Liver (tissue), 9 donors: Measurements from ENCODE around the gene MS4A4E. TPM values are rescaled to one million over a fixed set of nuclear protein-coding genes. Genes with fewer than 3 reads are reported as not detected.

Experiments used
- DNase-seq: peaks from one replicate; pipeline ENCODE4 v3.0.0-alpha.2; 2017; ENCODE audit warnings: low spot score
- H3K27ac ChIP-seq, 2 donors: one replicate each; pipeline ENCODE4 v1.7.0; 2013; ENCODE audit warnings: inconsistent platforms in 2 of 2, low read length in 2 of 2, control low read depth in 1 of 2, low read depth in 1 of 2, mild to moderate bottlenecking in 1 of 2
- H3K27me3 ChIP-seq, 4 donors: one replicate each; pipeline versions ENCODE4 v1.6.1 to v1.7.0; 2013; ENCODE audit warnings: low read length in 3 of 4, inconsistent platforms in 1 of 4, mild to moderate bottlenecking in 1 of 4, moderate library complexity in 1 of 4; ENCODE audit not compliant: control insufficient read depth in 4 of 4, insufficient read depth in 4 of 4
- H3K36me3 ChIP-seq, 4 donors: one replicate each; pipeline versions ENCODE4 v1.6.1 to v1.7.0; 2013; ENCODE audit warnings: low read length in 3 of 4, mild to moderate bottlenecking in 3 of 4, low read depth in 1 of 4, moderate library complexity in 1 of 4; ENCODE audit not compliant: control insufficient read depth in 4 of 4, insufficient read depth in 3 of 4
- H3K4me1 ChIP-seq, 4 donors: one replicate each; pipeline versions ENCODE4 v1.6.1 to v1.7.0; 2013; ENCODE audit warnings: low read length in 3 of 4, mild to moderate bottlenecking in 3 of 4, moderate library complexity in 1 of 4; ENCODE audit not compliant: control insufficient read depth in 4 of 4, insufficient read depth in 4 of 4
- H3K4me3 ChIP-seq, 3 donors: one replicate each; pipeline versions ENCODE4 v1.6.1 to v1.7.0; 2013; ENCODE audit warnings: low read length in 3 of 3, control low read depth in 1 of 3, low read depth in 1 of 3, mild to moderate bottlenecking in 1 of 3
- H3K9ac ChIP-seq, 2 donors: one replicate each; pipeline ENCODE4 v1.7.0; 2013; ENCODE audit warnings: low read length in 2 of 2, mild to moderate bottlenecking in 2 of 2, moderate library complexity in 2 of 2, control low read depth in 1 of 2, low read depth in 1 of 2
- H3K9me3 ChIP-seq, 4 donors: one replicate each; pipeline versions ENCODE4 v1.6.1 to v1.7.0; 2013; ENCODE audit warnings: low read length in 3 of 4; ENCODE audit not compliant: control insufficient read depth in 4 of 4
- EGR1 ChIP-seq, 2 donors: IDR thresholded peaks; 2 replicates each; pipeline ENCODE4 v1.6.1; 2016 to 2018; ENCODE audit warnings: antibody characterized with exemption in 2 of 2, low read depth in 2 of 2
- FOXA1 ChIP-seq: IDR thresholded peaks from 2 replicates; pipeline ENCODE4 v1.6.1; 2016; ENCODE audit warnings: antibody characterized with exemption
- FOXA2 ChIP-seq: IDR thresholded peaks from 2 replicates; pipeline ENCODE4 v1.6.1; 2016; ENCODE audit warnings: antibody characterized with exemption
- GABPA ChIP-seq, 2 donors: IDR thresholded peaks in 1 of 2; conservative IDR thresholded peaks in 1 of 2; 2 replicates each; pipeline ENCODE4 v1.6.1; 2016; ENCODE audit warnings: antibody characterized with exemption in 2 of 2, mild to moderate bottlenecking in 1 of 2, moderate library complexity in 1 of 2
- HNF4G ChIP-seq: IDR thresholded peaks from 2 replicates; pipeline ENCODE4 v1.6.1; 2016; ENCODE audit warnings: antibody characterized with exemption
- NR2F2 ChIP-seq: IDR thresholded peaks from 2 replicates; pipeline ENCODE4 v1.6.1; 2016; ENCODE audit warnings: antibody characterized with exemption
- RAD21 ChIP-seq, 2 donors: IDR thresholded peaks; 2 replicates each; pipeline ENCODE4 v1.6.1; 2016; ENCODE audit warnings: antibody characterized with exemption in 2 of 2, mild to moderate bottlenecking in 2 of 2
- RXRA ChIP-seq, 2 donors: IDR thresholded peaks; 2 replicates each; pipeline ENCODE4 v1.6.1; 2017 to 2018; ENCODE audit warnings: antibody characterized with exemption in 2 of 2, mild to moderate bottlenecking in 1 of 2
- SP1 ChIP-seq: IDR thresholded peaks from 2 replicates; pipeline ENCODE4 v1.6.1; 2018; ENCODE audit warnings: antibody characterized with exemption, mild to moderate bottlenecking
- YY1 ChIP-seq: IDR thresholded peaks from 2 replicates; pipeline ENCODE4 v1.6.1; 2016; ENCODE audit warnings: antibody characterized with exemption, mild to moderate bottlenecking
- WGBS: extraction: QIAGEN DNeasy Blood & Tissue Kit; methylation state at CpG from one replicate; pipeline ENCODE4 v1.1.7; 2013; 5-methylcytosine and 5-hydroxymethylcytosine counted together
- polyA plus RNA-seq, 2 donors: library from polyadenylated mRNA; stranded (reverse) in 1 of 2; unstranded in 1 of 2; fragments of 200-250 nt in 1 of 2; fragments of >200 nt in 1 of 2; fragmentation: Nextera tagmentation in 1 of 2; extraction: Ambion mirVana in 1 of 2; gene quantifications; one replicate each; pipeline versions ENCODE4 v1.2.1 to v1.2.3, GENCODE V29; 2013 to 2015
- total RNA-seq, 2 donors: library from RNA; depleted of rRNA; stranded (reverse); fragments of >200 nt; gene quantifications; one replicate each; pipeline ENCODE4 v1.2.3, GENCODE V29; 2014
- TF ChIP-seq, protein P1 (sequence below): fragments of 150-350 bp; IDR thresholded peaks from 2 replicates; pipeline ENCODE4 v1.5.1; 2017; ENCODE audit warnings: improper control_type of control experiment, low read depth, low read length; ENCODE audit not compliant: missing input control
- TF ChIP-seq, protein P2 (sequence below): IDR thresholded peaks from 2 replicates; pipeline ENCODE4 v1.6.1; 2016; ENCODE audit warnings: antibody characterized with exemption, mild to moderate bottlenecking
- donor health status: healthy.
- donor health status: healthy.
- donor health status: healthy.
- donor health status: healthy.
- donor health status: healthy.

The MS4A4E gene
- total and polyA plus RNA-seq, 4 donors, result 0.23 to 2.1 (median 0.78) TPM

DNA sequence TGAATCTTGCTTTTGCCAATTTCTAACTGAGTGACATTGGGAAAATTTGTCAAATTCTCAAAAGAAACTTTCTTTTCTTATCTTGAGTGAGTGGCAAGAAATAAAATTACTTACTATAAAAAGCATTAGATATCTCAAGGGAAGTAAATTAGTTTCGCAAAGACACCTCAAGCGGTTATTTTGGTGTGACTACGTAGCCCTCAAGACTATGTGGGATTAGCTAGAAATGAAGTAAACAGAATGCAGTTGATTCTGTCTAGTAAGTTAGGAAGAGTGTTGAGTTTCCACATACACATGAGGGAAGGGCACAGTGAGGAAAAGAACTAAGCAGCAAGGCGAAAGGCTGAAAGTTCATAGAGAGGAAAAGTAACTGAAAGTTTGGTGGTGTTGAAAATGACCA is 31.7 kb downstream of the MS4A4E start (continued):
- TF ChIP-seq, protein P1, sequence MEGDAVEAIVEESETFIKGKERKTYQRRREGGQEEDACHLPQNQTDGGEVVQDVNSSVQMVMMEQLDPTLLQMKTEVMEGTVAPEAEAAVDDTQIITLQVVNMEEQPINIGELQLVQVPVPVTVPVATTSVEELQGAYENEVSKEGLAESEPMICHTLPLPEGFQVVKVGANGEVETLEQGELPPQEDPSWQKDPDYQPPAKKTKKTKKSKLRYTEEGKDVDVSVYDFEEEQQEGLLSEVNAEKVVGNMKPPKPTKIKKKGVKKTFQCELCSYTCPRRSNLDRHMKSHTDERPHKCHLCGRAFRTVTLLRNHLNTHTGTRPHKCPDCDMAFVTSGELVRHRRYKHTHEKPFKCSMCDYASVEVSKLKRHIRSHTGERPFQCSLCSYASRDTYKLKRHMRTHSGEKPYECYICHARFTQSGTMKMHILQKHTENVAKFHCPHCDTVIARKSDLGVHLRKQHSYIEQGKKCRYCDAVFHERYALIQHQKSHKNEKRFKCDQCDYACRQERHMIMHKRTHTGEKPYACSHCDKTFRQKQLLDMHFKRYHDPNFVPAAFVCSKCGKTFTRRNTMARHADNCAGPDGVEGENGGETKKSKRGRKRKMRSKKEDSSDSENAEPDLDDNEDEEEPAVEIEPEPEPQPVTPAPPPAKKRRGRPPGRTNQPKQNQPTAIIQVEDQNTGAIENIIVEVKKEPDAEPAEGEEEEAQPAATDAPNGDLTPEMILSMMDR, result no peak
- no peak for TF ChIP-seq RAD21 (IDR thresholded peaks at IDR 0.05)

DNA sequence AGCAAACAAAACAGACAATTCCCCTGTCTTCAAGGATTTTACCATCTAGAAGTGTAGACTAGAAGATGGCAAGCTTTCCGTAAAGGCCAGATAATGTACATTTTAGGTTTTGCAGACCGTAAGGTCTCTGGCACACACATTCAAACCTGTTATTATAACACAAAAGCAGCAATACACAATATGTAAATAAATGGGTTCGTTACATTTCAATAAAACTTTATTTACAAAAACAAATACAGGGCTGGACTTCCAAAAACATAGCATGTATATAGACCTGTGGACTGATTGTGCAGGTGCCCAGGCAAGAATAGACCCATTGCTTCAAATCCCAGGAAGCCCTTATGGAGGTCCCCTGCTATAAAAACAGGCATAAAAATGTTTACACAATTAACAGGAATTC is 33.0 kb downstream of the MS4A4E start:
- TF ChIP-seq FOXA2, result no peak
- TF ChIP-seq GABPA (IDR thresholded peaks at IDR 0.05 in 1 of 2, conservative IDR thresholded peaks at IDR 0.05 in 1 of 2), result no peak
- no peak for TF ChIP-seq NR2F2
- no peak for TF ChIP-seq FOXA1
- TF ChIP-seq, protein P2, sequence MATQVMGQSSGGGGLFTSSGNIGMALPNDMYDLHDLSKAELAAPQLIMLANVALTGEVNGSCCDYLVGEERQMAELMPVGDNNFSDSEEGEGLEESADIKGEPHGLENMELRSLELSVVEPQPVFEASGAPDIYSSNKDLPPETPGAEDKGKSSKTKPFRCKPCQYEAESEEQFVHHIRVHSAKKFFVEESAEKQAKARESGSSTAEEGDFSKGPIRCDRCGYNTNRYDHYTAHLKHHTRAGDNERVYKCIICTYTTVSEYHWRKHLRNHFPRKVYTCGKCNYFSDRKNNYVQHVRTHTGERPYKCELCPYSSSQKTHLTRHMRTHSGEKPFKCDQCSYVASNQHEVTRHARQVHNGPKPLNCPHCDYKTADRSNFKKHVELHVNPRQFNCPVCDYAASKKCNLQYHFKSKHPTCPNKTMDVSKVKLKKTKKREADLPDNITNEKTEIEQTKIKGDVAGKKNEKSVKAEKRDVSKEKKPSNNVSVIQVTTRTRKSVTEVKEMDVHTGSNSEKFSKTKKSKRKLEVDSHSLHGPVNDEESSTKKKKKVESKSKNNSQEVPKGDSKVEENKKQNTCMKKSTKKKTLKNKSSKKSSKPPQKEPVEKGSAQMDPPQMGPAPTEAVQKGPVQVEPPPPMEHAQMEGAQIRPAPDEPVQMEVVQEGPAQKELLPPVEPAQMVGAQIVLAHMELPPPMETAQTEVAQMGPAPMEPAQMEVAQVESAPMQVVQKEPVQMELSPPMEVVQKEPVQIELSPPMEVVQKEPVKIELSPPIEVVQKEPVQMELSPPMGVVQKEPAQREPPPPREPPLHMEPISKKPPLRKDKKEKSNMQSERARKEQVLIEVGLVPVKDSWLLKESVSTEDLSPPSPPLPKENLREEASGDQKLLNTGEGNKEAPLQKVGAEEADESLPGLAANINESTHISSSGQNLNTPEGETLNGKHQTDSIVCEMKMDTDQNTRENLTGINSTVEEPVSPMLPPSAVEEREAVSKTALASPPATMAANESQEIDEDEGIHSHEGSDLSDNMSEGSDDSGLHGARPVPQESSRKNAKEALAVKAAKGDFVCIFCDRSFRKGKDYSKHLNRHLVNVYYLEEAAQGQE, result no peak
- TF ChIP-seq HNF4G, result no peak
- WGBS, result 79% methylated on average over 3 of the region's 3 CpGs
- no peaks in the 10 kb centered on the region for H3K9me3 ChIP-seq
- H3K4me3 ChIP-seq, result no peak overlapping the region
- no peaks in the 10 kb centered on the region for H3K36me3 ChIP-seq
- no peaks in the 10 kb centered on the region for H3K27me3 ChIP-seq
- no peaks in the 10 kb centered on the region for H3K4me1 ChIP-seq
- no peak overlapping the region for H3K9ac ChIP-seq
- DNase-seq, result no peak
- H3K27ac ChIP-seq, result no peak overlapping the region

DNA sequence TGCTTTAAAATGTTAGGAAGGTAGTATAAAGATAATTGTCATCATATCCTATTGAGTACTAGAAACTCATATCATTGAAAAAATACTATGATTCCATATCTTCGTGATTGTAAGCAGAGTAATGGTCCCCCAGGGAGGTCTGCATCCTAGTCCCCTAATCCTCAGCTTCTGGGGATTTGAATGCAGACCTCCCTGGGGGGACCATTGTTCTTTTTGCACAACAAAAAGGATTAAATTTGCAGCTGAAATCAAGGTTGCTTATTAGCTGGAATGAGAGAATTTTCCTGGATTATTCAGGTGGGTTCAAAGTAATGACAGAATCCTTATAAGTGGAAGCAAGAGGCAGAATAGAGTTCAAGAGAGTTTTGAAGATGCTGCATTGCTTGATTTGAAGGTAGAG is 34.0 kb downstream of the MS4A4E start:
- TF ChIP-seq GABPA (IDR thresholded peaks at IDR 0.05 in 1 of 2, conservative IDR thresholded peaks at IDR 0.05 in 1 of 2) (no peak), FOXA2 (no peak), EGR1 (IDR thresholded peaks at IDR 0.05; ENCODE audit: low read depth in 2 of 2) (no peak), SP1 (no peak), RAD21 (IDR thresholded peaks at IDR 0.05) (no peak), YY1 (no peak), RXRA (IDR thresholded peaks at IDR 0.05) (no peak)
- TF ChIP-seq, protein P1, result no peak
- Histone ChIP-seq H3K9ac (no peak overlapping the region), H3K9me3 (no peaks in the 10 kb centered on the region), H3K27me3 (no peaks in the 10 kb centered on the region), H3K27ac (no peak overlapping the region), H3K36me3 (no peaks in the 10 kb centered on the region), H3K4me1 (no peaks in the 10 kb centered on the region), H3K4me3 (no peak overlapping the region)
- no peak for DNase-seq
- 45% methylated on average over 1 of the region's 1 CpG for WGBS
